GM19099 (cell line): Measurements from ENCODE around the gene EHMT2.

Experiments
- POLR2A ChIP-seq: IDR thresholded peaks from 3 replicates; pipeline ENCODE4 v1.6.1; 2011; ENCODE audit warnings: low read depth; ENCODE audit not compliant: insufficient read length; ENCODE audit errors: extremely low read depth

Gene EHMT2

DNA sequence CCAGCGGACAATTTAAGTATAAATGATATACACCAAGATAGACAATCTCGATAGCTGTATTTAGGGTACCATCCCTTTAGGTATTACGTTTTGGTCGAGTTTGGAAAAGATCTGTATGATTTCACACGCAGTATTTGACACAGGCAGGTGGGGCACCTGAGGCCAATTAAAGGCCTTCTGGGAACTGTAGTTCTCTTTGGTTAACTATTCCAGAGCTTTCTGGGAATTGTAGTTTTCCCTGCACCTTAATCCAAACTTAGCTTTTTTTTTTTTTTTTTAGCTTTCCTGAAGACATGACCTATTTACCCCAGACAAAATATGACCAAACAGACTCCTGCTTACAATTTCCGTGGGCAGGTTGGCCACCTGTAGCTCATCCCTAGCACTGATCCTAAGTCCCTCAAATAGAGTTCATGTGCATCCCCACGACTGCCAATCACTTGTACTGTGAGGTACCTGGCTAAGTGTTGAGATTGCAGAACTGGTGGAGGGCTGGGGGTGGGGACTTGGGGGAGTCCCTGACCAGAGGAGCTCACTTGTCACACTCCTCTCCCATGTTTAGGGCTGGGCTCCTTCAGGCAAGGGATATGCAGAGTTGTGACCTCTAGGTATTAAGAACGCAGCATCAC lies 999 bp upstream of the EHMT2 start:
- TF ChIP-seq POLR2A: no peak

DNA sequence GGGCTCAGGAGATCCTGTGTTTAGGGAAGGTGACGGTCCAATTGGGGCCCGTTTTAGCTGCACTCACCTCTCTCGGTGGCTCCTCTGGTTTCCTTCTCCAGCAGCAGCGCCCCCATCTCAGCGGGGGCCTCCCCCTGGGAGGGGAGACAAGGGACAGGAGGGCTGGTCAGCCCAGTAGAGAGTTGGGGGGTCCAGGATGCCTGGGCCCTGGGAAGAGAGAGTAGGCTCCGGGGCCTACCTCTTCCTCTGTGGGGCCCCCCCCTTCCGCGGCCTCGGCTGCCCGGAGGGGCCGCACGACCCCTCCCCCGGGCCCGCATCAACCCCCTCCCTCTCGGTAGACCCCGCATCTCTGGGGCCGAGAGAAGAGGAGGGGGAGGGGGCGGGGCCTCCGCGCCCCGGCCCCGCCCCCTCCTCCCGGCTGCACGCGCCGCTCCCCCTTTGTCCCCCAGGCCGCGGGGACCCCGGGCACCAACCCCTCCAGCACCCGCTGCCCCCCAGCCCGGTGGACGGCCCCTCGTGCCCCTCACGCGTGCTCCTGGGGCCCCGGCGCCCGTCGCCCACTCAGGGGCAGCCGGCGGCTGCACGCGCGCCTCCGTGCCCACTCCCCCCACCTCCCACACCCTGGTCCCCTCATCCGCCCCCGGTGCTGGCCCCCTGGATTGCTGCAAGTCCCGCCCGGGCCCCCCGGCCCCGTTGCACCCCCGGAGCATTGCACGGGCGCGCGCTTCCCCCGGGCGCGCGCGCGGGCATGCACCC lies 464 bp downstream of the EHMT2 start:
- no peak for TF ChIP-seq POLR2A

DNA sequence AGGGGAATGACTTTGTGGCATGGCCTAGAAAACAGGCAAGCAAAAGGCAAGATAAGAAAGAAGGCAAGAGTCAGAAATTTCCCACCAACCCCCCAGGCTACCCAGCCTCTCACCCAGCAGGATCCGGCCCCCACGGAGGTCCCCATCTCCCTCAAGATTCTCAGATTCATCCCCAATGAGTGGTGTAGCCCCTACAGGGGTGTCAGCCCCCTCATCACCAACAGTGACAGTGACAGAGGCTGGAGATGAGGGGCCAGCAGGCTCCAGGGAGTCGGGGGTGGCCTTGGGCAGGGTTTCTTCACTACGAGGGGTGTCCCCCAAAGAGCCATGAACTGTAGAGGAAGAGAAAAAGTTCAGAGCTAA lies 1.0 kb downstream of the EHMT2 start:
- TF ChIP-seq POLR2A: no peak

DNA sequence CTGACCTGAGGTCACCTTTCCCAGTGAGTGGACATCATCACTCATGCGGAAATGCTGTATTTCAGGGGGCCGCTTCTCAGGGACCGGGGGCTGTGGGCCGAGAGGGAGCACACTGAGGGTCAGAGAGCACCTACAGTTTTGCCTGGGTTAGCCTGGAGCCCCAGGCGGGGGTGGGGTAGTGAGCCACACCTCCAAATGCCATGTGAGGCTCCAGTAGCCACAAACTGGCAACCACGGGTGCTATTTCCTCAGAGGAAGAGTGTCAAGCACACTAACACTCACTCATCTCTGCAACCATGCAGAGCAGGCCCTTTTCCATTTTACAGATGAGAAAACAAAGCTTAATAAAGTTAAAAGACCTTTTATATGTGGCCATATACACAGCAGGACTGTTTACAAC lies 4.7 kb downstream of the EHMT2 start:
- no peak for TF ChIP-seq POLR2A

DNA sequence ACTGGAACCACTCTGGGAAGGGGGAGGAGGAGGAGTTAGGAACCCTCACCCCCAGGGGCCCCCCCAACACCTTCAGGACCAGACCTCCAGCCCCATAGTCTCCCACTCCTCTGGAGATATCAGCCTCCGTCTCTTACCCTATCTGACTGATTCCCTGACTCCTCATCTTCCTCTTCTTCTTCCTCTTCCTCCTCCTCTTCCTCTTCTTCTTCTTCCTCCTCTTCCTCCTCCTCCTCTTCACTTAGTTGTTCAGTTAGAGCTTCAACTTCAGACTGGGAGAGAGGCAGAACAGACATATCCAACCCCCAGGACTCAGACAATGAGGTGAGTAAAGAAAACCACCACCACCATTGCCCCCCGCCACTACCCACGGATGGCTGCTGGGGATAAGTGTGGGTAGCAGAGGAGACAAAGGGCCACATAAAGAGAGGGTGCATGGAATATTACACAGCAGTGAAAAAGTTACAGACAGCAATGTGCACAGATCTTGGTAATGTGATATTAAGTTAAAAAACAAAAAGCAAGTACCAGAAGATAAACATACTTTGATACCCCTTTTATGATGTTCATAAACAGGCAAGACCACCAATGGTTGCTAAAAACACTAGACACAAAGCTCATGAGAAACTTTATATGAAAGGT lies 8.0 kb downstream of the EHMT2 start:
- TF ChIP-seq POLR2A: no peak

DNA sequence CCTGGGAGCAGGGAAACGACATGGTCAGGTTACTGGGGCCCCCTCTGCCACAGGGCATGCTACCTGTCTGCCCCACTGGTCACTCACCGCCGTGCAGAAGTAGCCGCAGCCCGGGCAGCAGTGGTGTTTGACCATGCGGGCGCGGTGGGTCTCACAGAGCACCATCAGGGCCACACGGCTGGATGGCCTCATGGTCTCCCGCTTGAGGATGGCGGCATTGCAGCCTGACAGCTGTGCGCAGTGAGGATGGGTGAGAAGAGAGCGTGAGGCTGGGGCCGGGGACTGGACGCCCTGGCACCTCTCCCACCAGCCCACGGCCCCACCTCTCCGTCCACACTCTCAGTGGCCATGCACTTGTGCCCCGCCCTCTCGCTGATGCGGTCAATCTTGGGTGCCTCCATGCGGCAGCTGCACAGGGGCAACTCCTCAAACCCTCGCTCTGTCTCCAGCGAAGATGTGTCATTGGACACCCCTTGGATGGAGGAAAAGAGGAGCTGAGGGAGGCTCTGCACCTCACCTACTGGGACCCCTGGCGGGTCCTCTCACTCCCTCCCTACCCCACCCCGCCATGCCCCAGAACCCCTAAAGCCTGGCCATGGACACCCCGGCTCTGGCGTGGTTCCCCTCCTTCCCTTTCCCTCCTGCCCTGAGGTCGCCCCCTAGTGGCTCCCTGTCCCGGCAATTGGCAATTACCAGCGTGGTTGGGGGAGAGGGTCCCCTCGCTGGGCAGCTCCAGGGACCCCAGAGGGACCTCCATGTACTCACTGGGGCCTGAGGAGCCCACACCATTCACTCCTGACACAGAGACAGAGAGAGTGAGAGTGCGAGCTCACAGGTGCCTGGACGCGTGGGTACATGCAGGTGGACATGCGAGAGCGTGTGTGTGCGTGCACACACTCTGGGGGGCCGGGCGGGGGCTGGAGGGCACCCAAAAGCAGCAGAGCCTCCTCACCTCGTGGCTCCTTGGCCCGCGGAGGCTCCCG lies 8.9 kb downstream of the EHMT2 start:
- no peak for TF ChIP-seq POLR2A

DNA sequence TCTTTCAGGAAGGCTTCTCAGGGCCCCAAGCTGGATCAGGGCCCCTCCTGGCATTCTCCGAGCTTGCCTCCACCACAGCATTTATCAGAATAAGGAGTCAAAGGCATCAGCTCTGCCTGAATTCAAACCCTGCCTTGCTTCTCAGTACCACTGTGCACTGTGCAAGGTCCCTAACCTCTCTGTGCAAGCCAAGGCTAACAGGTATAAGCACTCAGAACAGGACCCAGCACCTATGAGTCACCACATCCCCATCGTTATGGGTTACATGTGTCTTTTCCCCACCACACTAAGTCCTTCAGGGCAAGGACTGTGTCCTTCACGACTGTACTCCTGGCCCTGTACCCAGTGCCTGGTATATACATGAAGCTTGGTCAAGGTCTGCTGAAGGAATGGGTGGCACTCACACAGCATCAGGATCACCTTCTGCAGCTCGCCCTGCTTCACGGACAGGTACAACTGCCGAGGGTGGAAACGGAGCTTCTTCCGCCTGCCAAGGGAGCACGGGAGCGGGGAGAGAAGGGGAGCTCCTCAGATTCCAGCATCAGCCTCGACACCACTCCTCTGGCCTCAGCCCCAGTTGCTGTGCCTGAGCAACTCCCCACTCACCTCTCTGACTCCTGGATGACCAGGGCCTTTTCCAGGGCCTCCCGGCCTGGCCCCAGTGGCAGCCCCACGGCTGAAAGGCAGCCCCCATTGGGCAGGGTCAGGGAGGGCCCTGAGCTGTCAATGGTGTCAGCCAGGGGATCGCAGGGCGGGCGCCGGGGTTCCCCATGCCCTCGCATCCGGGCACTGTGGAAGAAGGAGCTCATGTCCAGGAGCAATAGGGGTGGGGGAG lies 10.1 kb downstream of the EHMT2 start:
- TF ChIP-seq POLR2A: no peak

DNA sequence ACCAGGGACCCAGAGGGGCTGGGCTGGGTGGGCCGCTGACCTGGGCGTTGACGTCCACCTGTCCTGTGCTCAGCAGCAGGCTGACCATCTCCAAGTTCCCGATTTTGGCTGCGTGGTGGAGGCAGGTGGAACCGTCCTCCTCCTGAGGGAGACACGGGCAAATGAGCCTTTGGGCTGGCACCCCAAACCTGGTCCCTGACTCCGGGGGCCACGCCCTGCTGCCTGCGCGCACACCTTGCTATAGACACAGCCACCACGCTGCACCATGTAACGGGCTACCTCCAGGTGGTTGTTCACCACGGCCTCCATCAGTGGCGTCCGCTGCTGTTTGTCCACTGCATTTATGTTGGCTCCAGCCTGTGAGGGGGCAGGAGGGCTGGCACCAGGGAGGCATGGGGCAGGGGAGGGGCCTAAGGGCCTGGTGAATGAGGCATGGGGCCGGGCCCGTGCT lies 10.9 kb downstream of the EHMT2 start:
- TF ChIP-seq POLR2A: no peak

DNA sequence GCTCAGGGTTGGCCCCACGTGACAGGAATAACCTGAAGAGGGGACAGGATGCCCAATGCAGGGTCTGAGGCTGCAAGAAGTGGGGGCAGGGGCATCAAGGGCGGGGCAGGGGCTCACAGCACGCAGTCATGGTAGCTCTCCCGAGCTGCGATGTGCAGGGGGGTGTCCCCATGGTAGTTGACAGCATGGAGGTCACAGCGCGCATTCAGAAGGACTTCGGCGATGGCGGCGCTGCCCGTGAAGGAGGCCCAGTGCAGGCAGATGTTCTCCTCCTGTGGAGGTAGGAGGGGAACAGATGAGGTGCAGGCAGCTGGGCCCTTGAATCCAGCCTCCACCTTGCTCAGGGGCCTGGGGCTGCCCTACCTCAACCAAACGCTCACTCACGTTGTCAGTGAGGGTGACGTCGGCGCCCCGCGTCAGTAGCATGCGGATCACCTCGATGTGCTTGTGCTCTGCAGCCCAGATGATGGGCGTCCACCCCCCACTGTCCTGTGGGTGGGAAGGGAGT lies 12.9 kb downstream of the EHMT2 start:
- no peak for TF ChIP-seq POLR2A

DNA sequence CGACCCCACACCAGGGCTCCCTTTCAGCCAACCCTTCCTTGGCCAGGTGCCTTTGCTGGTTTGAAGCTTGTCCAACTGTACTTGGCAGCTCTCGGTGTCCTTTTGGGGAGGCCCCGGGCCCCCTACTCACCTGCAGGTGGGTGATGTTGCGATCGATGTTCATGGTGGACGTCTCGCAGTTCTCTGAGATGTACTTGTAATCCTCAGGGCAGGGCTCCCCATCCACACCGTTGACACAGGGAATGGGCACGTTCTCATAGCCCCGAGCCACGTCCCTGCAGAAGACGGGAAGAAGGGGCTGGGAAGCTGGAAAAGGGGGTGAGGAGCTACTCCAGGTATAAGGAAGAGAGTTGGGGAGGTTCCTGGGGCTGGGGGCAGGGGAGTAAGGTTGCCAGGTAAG lies 13.8 kb downstream of the EHMT2 start:
- no peak for TF ChIP-seq POLR2A

DNA sequence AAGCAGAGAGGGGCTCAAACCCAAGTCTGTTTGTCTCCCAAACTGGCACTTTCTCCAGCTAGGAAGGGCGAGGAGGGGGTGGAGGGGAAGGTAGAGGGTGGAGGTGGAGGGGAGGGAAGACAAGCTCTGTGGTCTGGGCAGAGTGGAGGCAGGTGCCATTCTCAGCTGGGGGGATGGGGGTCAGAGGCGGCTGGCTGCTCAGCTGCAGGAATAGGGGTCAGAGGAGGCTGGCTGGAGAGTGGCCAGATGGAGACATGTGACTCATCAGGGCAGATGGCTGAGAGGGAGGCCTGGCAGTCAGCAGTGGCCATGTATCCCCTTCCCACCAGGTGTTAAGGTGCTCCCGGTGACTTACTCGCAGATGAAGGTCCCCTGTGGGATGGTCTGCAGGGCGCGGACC lies 15.2 kb downstream of the EHMT2 start:
- no peak for TF ChIP-seq POLR2A

DNA sequence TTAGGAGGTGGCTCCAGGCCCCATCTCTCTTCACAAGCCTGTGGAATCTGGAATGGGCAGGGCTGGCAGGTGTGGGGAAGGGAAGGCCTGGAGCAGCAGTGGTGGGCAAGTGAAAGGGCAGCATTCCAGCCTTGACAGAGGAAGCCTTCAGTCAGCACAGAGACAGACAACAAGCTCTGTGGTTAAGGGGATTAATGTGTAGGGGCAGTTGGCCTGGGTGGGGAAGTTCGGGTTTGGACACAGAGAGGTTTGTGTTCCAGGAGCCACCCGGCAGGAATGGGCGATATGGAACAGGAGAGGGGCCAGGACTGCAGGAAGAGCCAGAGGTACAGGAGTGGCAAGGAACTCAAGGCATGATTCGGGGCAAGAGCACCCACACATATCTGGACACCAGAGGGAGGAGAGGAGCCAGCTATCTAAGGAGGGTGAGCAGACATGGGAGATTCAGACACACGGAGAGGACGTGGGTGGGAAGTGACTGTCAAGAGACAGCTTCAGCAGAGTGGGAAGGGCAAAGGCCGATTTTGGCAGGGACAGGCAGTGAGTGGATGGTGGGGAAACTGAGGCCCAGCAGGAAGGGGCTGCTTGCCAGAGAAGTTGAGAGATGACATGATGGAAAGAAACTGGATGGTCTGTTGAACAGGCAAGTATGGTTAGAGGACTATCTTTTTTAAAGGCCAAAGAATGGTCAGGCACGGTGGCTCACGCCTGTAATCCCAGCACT lies 16.2 kb downstream of the EHMT2 start:
- TF ChIP-seq POLR2A: no peak

DNA sequence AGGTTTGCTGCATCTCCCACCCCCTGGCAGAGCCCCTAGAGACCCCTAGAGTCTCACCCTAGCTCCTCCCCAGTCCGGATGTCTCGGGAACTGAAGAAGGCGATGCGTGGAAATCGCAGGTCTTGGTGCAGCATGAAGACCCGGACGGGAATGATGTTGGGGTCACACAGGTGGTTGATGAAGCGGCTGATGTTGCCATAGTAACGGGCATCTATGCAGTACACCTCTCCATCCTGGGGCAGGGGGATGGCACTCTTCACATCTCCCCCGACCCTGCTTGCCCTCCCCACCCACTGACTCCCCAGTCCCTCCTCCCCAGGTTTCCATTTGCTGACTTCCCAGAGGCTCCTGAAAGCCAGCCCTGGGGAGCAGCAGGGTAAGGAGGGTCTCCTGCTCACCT lies 16.9 kb downstream of the EHMT2 start:
- no peak for TF ChIP-seq POLR2A
